Esophagus squamous epithelium (tissue), 4 donors: ENCODE data around the gene STK40.

Experiments
- POLR2A ChIP-seq, 4 donors: fragments of 450-650 bp; IDR thresholded peaks; one replicate each; pipeline ENCODE4 v1.6.1; 2017; ENCODE audit warnings: antibody characterized with exemption in 4 of 4, mild to moderate bottlenecking in 4 of 4, moderate library complexity in 3 of 4
- TF ChIP-seq, protein P1 (sequence below), 6 experiments: fragments of 450-650 bp in 4 of 6; fragments of 200-600 bp in 2 of 6; sonication (generic) in 2 of 6; IDR thresholded peaks; one replicate each; pipeline ENCODE4 v1.5.1; 2016 to 2019; ENCODE audit warnings: antibody characterized with exemption in 6 of 6, mild to moderate bottlenecking in 4 of 6, moderate library complexity in 4 of 6

DNA sequence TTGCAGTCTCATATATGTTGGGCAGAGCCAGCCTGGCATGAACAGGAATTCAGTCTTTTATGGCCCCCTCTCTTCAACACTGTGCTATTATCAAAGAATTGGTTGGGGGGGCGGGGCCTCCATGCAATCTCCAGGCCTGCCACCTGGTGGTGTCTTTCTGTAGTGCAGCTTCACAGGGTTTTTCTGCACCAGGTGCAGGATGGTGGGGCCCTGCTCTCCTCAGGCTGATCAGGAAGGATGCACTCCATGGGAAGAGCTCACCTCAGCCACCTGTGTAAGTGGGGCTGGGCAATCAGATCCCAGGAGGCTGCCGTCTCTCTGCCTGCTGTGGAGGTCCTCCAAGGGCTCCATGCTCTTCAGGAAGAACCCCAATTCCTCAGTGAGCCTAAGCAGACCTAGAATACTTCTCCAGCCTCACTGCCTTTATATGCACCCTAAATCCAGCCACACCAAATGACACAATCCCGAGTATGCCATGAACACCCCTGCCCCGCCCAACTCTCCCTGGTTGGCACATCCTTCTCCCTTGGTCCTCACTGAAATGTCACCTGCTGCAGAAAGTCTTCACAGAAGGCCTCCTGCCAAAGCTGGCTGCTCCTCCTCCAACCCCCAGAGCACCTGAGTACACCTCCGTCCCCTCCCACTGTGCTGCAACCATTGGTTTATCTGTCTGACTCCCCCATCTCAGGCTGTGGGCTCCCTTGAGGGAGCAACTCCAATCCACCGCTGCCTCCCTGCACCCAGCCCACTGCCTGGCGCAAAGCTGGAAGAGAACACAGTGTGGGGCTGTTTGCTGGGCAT is 16.5 kb downstream of the STK40 start:
- TF ChIP-seq, protein P1, sequence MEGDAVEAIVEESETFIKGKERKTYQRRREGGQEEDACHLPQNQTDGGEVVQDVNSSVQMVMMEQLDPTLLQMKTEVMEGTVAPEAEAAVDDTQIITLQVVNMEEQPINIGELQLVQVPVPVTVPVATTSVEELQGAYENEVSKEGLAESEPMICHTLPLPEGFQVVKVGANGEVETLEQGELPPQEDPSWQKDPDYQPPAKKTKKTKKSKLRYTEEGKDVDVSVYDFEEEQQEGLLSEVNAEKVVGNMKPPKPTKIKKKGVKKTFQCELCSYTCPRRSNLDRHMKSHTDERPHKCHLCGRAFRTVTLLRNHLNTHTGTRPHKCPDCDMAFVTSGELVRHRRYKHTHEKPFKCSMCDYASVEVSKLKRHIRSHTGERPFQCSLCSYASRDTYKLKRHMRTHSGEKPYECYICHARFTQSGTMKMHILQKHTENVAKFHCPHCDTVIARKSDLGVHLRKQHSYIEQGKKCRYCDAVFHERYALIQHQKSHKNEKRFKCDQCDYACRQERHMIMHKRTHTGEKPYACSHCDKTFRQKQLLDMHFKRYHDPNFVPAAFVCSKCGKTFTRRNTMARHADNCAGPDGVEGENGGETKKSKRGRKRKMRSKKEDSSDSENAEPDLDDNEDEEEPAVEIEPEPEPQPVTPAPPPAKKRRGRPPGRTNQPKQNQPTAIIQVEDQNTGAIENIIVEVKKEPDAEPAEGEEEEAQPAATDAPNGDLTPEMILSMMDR (IDR thresholded peaks at IDR 0.05) = peak; percentile 90 to 99 (median 94)
- no peak for TF ChIP-seq POLR2A (IDR thresholded peaks at IDR 0.05)
